ENCODE data around the gene NTF4. TPM values are rescaled to one million over a fixed set of nuclear protein-coding genes. Genes with fewer than 3 reads are reported as not detected.

Gene NTF4
- total and polyA plus RNA-seq, 2 experiments from 2014 or later = 0.94 to 2.7 TPM

DNA sequence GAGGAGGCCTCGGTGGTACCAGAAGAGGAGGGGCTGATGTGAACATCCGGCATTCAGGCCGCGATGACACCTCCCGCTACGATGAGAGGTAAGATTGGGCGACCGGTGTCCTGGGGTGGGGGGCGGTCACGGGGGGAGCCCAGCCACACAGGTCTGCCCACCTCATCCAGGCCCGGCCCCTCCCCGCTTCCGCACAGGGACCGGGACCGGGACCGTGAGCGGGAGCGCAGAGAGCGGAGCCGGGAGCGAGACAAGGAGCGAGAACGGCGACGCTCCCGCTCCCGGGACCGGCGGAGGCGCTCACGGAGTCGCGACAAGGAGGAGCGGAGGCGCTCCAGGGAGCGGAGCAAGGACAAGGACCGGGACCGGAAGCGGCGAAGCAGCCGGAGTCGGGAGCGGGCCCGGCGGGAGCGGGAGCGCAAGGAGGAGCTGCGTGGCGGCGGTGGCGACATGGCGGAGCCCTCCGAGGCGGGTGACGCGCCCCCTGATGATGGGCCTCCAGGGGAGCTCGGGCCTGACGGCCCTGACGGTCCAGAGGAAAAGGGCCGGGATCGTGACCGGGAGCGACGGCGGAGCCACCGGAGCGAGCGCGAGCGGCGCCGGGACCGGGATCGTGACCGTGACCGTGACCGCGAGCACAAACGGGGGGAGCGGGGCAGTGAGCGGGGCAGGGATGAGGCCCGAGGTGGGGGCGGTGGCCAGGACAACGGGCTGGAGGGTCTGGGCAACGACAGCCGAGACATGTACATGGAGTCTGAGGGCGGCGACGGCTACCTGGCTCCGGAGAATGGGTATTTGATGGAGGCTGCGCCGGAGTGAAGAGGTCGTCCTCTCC is 43.2 kb upstream of the NTF4 start:
- Mint-ChIP-seq H3K9me3 (no peaks in the 10 kb centered on the region; the same call in 1 of the 3 replicates), H3K4me1 (peaks cover 18% of the 10 kb centered on the region), H3K27ac (peak overlapping the region; percentile 90; the same call in 1 of the 2 replicates), H3K4me3 (no peak overlapping the region; the same call in 2 of the 3 replicates), H3K27me3 (ENCODE audit: insufficient read depth, low read depth, poor library complexity) (peaks cover 20% of the 10 kb centered on the region), H3K36me3 (ENCODE audit: low read depth) (peaks cover 59% of the 10 kb centered on the region)
- no peak overlapping the region; the same call in 1 of the 2 replicates for H3K27ac ChIP-seq (ENCODE audit: low read depth)
- no peak overlapping the region for H3K4me3 ChIP-seq
- TF ChIP-seq CREB1 (CRISPR knock-in tag; IDR thresholded peaks at IDR 0.05; ENCODE audit: low read depth) = no peak
- TF ChIP-seq, protein P1, sequence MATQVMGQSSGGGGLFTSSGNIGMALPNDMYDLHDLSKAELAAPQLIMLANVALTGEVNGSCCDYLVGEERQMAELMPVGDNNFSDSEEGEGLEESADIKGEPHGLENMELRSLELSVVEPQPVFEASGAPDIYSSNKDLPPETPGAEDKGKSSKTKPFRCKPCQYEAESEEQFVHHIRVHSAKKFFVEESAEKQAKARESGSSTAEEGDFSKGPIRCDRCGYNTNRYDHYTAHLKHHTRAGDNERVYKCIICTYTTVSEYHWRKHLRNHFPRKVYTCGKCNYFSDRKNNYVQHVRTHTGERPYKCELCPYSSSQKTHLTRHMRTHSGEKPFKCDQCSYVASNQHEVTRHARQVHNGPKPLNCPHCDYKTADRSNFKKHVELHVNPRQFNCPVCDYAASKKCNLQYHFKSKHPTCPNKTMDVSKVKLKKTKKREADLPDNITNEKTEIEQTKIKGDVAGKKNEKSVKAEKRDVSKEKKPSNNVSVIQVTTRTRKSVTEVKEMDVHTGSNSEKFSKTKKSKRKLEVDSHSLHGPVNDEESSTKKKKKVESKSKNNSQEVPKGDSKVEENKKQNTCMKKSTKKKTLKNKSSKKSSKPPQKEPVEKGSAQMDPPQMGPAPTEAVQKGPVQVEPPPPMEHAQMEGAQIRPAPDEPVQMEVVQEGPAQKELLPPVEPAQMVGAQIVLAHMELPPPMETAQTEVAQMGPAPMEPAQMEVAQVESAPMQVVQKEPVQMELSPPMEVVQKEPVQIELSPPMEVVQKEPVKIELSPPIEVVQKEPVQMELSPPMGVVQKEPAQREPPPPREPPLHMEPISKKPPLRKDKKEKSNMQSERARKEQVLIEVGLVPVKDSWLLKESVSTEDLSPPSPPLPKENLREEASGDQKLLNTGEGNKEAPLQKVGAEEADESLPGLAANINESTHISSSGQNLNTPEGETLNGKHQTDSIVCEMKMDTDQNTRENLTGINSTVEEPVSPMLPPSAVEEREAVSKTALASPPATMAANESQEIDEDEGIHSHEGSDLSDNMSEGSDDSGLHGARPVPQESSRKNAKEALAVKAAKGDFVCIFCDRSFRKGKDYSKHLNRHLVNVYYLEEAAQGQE (IDR thresholded peaks at IDR 0.05; ENCODE audit: unreplicated experiment) = no peak
- H4K20me1 ChIP-seq (replicated peaks; ENCODE audit: insufficient read depth) = peaks cover 30% of the 10 kb centered on the region; the same call in 1 of the 2 replicates
- ATAC-seq (no peak), DNase-seq (ENCODE audit: low spot score) (no peak)
- no peaks in the 10 kb centered on the region for H3K27me3 ChIP-seq (ENCODE audit: insufficient read depth)
- peaks cover 39% of the 10 kb centered on the region for H3F3A ChIP-seq (replicated peaks; ENCODE audit: low read depth)
- H3K9me2 ChIP-seq (ENCODE audit: insufficient read depth) = no peaks in the 10 kb centered on the region
- 0 out of 2 replicates have a peak, but pooled peaks cover 10% of the 10 kb centered on the region for H3K36me3 ChIP-seq (ENCODE audit: insufficient read depth)
- no peak overlapping the region for H3K4me2 ChIP-seq
- H2AFZ ChIP-seq = no peak overlapping the region
- H3K79me2 ChIP-seq (replicated peaks; ENCODE audit: insufficient read depth) = no peaks in the 10 kb centered on the region
- no peaks in the 10 kb centered on the region; the same call in 1 of the 2 replicates for H3K4me1 ChIP-seq (ENCODE audit: insufficient read depth)

DNA sequence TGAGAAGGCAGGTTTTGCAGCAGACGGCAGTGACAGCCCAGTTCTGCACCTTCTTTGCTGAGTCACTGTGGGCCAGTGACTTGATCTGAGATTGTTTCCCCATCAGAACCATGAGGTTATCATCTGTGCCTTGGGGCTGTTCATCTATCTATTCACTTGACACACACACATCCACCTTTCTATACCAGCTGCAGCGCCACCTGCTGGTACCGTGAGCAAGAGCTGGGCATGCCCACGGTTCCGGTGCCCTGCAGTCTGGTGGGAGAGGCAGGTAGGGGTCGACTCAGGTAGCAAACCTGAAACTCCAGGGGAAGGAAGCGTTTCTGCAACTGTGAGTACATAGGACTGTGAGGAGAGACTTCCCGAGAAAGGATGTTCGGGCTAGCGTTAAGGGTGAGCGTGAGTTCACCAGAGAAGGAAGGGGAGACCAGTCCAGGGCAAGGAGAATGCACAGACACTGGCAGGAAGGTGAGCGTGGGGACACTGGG is 42.1 kb upstream of the NTF4 start:
- H3K36me3 Mint-ChIP-seq (ENCODE audit: low read depth) = peaks cover 69% of the 10 kb centered on the region
- peak; percentile 81 for ATAC-seq
- H3K9me3 Mint-ChIP-seq = no peaks in the 10 kb centered on the region; the same call in 1 of the 3 replicates
- peaks cover 18% of the 10 kb centered on the region for H3K4me1 Mint-ChIP-seq
- H3K27me3 Mint-ChIP-seq (ENCODE audit: insufficient read depth, low read depth, poor library complexity) = peaks cover 20% of the 10 kb centered on the region
- Histone ChIP-seq H3K27ac (ENCODE audit: low read depth) (peak overlapping the region; percentile 32; the same call in 1 of the 2 replicates), H3K36me3 (ENCODE audit: insufficient read depth) (0 out of 2 replicates have a peak, but pooled peaks cover 10% of the 10 kb centered on the region), H4K20me1 (replicated peaks; ENCODE audit: insufficient read depth) (peaks cover 30% of the 10 kb centered on the region; the same call in 1 of the 2 replicates), H3K27me3 (ENCODE audit: insufficient read depth) (no peaks in the 10 kb centered on the region), H3K9me2 (ENCODE audit: insufficient read depth) (no peaks in the 10 kb centered on the region), H3K79me2 (replicated peaks; ENCODE audit: insufficient read depth) (no peaks in the 10 kb centered on the region), H2AFZ (no peak overlapping the region), H3K4me1 (ENCODE audit: insufficient read depth) (no peaks in the 10 kb centered on the region; the same call in 1 of the 2 replicates), H3K4me3 (no peak overlapping the region), H3F3A (replicated peaks; ENCODE audit: low read depth) (peaks cover 39% of the 10 kb centered on the region), H3K4me2 (no peak overlapping the region)
- TF ChIP-seq, protein P1 (IDR thresholded peaks at IDR 0.05; ENCODE audit: unreplicated experiment) = no peak
- TF ChIP-seq, protein P2, sequence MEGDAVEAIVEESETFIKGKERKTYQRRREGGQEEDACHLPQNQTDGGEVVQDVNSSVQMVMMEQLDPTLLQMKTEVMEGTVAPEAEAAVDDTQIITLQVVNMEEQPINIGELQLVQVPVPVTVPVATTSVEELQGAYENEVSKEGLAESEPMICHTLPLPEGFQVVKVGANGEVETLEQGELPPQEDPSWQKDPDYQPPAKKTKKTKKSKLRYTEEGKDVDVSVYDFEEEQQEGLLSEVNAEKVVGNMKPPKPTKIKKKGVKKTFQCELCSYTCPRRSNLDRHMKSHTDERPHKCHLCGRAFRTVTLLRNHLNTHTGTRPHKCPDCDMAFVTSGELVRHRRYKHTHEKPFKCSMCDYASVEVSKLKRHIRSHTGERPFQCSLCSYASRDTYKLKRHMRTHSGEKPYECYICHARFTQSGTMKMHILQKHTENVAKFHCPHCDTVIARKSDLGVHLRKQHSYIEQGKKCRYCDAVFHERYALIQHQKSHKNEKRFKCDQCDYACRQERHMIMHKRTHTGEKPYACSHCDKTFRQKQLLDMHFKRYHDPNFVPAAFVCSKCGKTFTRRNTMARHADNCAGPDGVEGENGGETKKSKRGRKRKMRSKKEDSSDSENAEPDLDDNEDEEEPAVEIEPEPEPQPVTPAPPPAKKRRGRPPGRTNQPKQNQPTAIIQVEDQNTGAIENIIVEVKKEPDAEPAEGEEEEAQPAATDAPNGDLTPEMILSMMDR (conservative IDR thresholded peaks at IDR 0.05; ENCODE audit: low read depth in 2 of 2) = peak; percentile 90 to 92
- H3K4me3 Mint-ChIP-seq = peak overlapping the region; percentile 11; the same call in 1 of the 3 replicates
- peak overlapping the region; percentile 90 for H3K27ac Mint-ChIP-seq
- peak; percentile 81 for DNase-seq (ENCODE audit: low spot score)
